ENCODE results near the gene CLDN8.

Gene CLDN8

GRCh38 chr21:30207252-30207579, 8.7 kb downstream of the CLDN8 start:
- WGBS (ENCODE audit: insufficient coverage, insufficient read length): no CpG with 5 or more reads among the region's 1 CpG
- no peaks in the 10 kb centered on the region for H3K27me3 ChIP-seq (ENCODE audit: control insufficient read depth, insufficient read depth, low read length)
- no peak overlapping the region for H3K27ac ChIP-seq (ENCODE audit: low read length)
- no peaks in the 10 kb centered on the region; the same call in 1 of the 2 replicates for H3K9me3 ChIP-seq (ENCODE audit: control insufficient read depth, insufficient read depth, low read length)
- DNase-seq (ENCODE audit: low read depth, low spot score): no peak
- H3K4me1 ChIP-seq (ENCODE audit: control insufficient read depth, insufficient read depth, low read length): no peaks in the 10 kb centered on the region
- H3K4me3 ChIP-seq (ENCODE audit: low read length): no peak overlapping the region
- H3K36me3 ChIP-seq (ENCODE audit: control insufficient read depth, insufficient read depth, low read length): no peaks in the 10 kb centered on the region

GRCh38 chr21:30206551-30207251, 9.2 kb downstream of the CLDN8 start:
- no CpG with 5 or more reads among the region's 7 CpGs for WGBS (ENCODE audit: insufficient coverage, insufficient read length)

GRCh38 chr21:30200000-30200399, 15.9 kb downstream of the CLDN8 start:
- WGBS (ENCODE audit: insufficient coverage, insufficient read length): no CpG with 5 or more reads among the region's 2 CpGs
- DNase-seq (ENCODE audit: low read depth, low spot score): no peak
- H3K4me3 ChIP-seq (ENCODE audit: low read length): no peak overlapping the region
- no peaks in the 10 kb centered on the region for H3K27me3 ChIP-seq (ENCODE audit: control insufficient read depth, insufficient read depth, low read length)
- no peak overlapping the region for H3K27ac ChIP-seq (ENCODE audit: low read length)
- no peaks in the 10 kb centered on the region for H3K9me3 ChIP-seq (ENCODE audit: control insufficient read depth, insufficient read depth, low read length)
- no peaks in the 10 kb centered on the region for H3K4me1 ChIP-seq (ENCODE audit: control insufficient read depth, insufficient read depth, low read length)
- H3K36me3 ChIP-seq (ENCODE audit: control insufficient read depth, insufficient read depth, low read length): no peaks in the 10 kb centered on the region

More at GRCh38 chr21:30206551-30207251, 9.2 kb downstream of the CLDN8 start:
- H3K36me3 ChIP-seq (ENCODE audit: control insufficient read depth, insufficient read depth, low read length): no peaks in the 10 kb centered on the region
- no peaks in the 10 kb centered on the region for H3K27me3 ChIP-seq (ENCODE audit: control insufficient read depth, insufficient read depth, low read length)
- no peak for DNase-seq (ENCODE audit: low read depth, low spot score)
- no peak overlapping the region for H3K4me3 ChIP-seq (ENCODE audit: low read length)
- no peaks in the 10 kb centered on the region for H3K4me1 ChIP-seq (ENCODE audit: control insufficient read depth, insufficient read depth, low read length)
- H3K9me3 ChIP-seq (ENCODE audit: control insufficient read depth, insufficient read depth, low read length): no peaks in the 10 kb centered on the region
- no peak overlapping the region for H3K27ac ChIP-seq (ENCODE audit: low read length)

GRCh38 chr21:30194701-30195299, 21.1 kb downstream of the CLDN8 start:
- H3K27me3 ChIP-seq (ENCODE audit: control insufficient read depth, insufficient read depth, low read length): no peaks in the 10 kb centered on the region
- H3K4me3 ChIP-seq (ENCODE audit: low read length): no peak overlapping the region
- H3K36me3 ChIP-seq (ENCODE audit: control insufficient read depth, insufficient read depth, low read length): no peaks in the 10 kb centered on the region
- no peak overlapping the region for H3K27ac ChIP-seq (ENCODE audit: low read length)
- H3K4me1 ChIP-seq (ENCODE audit: control insufficient read depth, insufficient read depth, low read length): no peaks in the 10 kb centered on the region
- WGBS (ENCODE audit: insufficient coverage, insufficient read length): no CpG with 5 or more reads among the region's 2 CpGs
- DNase-seq (ENCODE audit: low read depth, low spot score): peak; percentile 4
- H3K9me3 ChIP-seq (ENCODE audit: control insufficient read depth, insufficient read depth, low read length): peaks cover 2% of the 10 kb centered on the region; the same call in 1 of the 2 replicates

GRCh38 chr21:30193201-30193600, 22.7 kb downstream of the CLDN8 start:
- no peak overlapping the region for H3K27ac ChIP-seq (ENCODE audit: low read length)
- H3K9me3 ChIP-seq (ENCODE audit: control insufficient read depth, insufficient read depth, low read length): peaks cover 2% of the 10 kb centered on the region; the same call in 1 of the 2 replicates
- no peak overlapping the region for H3K4me3 ChIP-seq (ENCODE audit: low read length)
- no peak for DNase-seq (ENCODE audit: low read depth, low spot score)
- no peaks in the 10 kb centered on the region for H3K27me3 ChIP-seq (ENCODE audit: control insufficient read depth, insufficient read depth, low read length)
- WGBS (ENCODE audit: insufficient coverage, insufficient read length): no CpG with 5 or more reads among the region's 2 CpGs
- H3K4me1 ChIP-seq (ENCODE audit: control insufficient read depth, insufficient read depth, low read length): no peaks in the 10 kb centered on the region
- H3K36me3 ChIP-seq (ENCODE audit: control insufficient read depth, insufficient read depth, low read length): no peaks in the 10 kb centered on the region

GRCh38 chr21:30190554-30190953, 25.3 kb downstream of the CLDN8 start:
- Histone ChIP-seq H3K4me1 (ENCODE audit: control insufficient read depth, insufficient read depth, low read length) (no peaks in the 10 kb centered on the region), H3K27ac (ENCODE audit: low read length) (no peak overlapping the region), H3K27me3 (ENCODE audit: control insufficient read depth, insufficient read depth, low read length) (no peaks in the 10 kb centered on the region), H3K4me3 (ENCODE audit: low read length) (no peak overlapping the region), H3K36me3 (ENCODE audit: control insufficient read depth, insufficient read depth, low read length) (no peaks in the 10 kb centered on the region), H3K9me3 (ENCODE audit: control insufficient read depth, insufficient read depth, low read length) (peaks cover 2% of the 10 kb centered on the region; the same call in 1 of the 2 replicates)
- DNase-seq (ENCODE audit: low read depth, low spot score): no peak
- WGBS (ENCODE audit: insufficient coverage, insufficient read length): no CpG with 5 or more reads among the region's 7 CpGs

- no CpG with 5 or more reads among the region's 3 CpGs for whole genome bisulfite sequencing (ENCODE audit: insufficient coverage, insufficient read length)
- Histone ChIP-seq H3K4me3 (ENCODE audit: low read length) (no peak overlapping the region), H3K27me3 (ENCODE audit: control insufficient read depth, insufficient read depth, low read length) (no peaks in the 10 kb centered on the region), H3K4me1 (ENCODE audit: control insufficient read depth, insufficient read depth, low read length) (no peaks in the 10 kb centered on the region), H3K27ac (ENCODE audit: low read length) (no peak overlapping the region), H3K36me3 (ENCODE audit: control insufficient read depth, insufficient read depth, low read length) (no peaks in the 10 kb centered on the region), H3K9me3 (ENCODE audit: control insufficient read depth, insufficient read depth, low read length) (peaks cover 2% of the 10 kb centered on the region; the same call in 1 of the 2 replicates)
- DNase-seq (ENCODE audit: low read depth, low spot score): no peak
Measured at GRCh38 chr21:30189773-30190172, 26.1 kb downstream of the CLDN8 start.

- H3K9me3 ChIP-seq (ENCODE audit: control insufficient read depth, insufficient read depth, low read length): peaks cover 2% of the 10 kb centered on the region; the same call in 1 of the 2 replicates
- H3K27ac ChIP-seq (ENCODE audit: low read length): no peak overlapping the region
- no peaks in the 10 kb centered on the region for H3K27me3 ChIP-seq (ENCODE audit: control insufficient read depth, insufficient read depth, low read length)
- H3K36me3 ChIP-seq (ENCODE audit: control insufficient read depth, insufficient read depth, low read length): no peaks in the 10 kb centered on the region
- DNase-seq (ENCODE audit: low read depth, low spot score): no peak
- no peaks in the 10 kb centered on the region for H3K4me1 ChIP-seq (ENCODE audit: control insufficient read depth, insufficient read depth, low read length)
- H3K4me3 ChIP-seq (ENCODE audit: low read length): no peak overlapping the region
- WGBS (ENCODE audit: insufficient coverage, insufficient read length): no CpG with 5 or more reads among the region's 2 CpGs
Measured at GRCh38 chr21:30186242-30186641, 29.7 kb downstream of the CLDN8 start.

- no peaks in the 10 kb centered on the region; the same call in 1 of the 2 replicates for H3K9me3 ChIP-seq (ENCODE audit: control insufficient read depth, insufficient read depth, low read length)
- DNase-seq (ENCODE audit: low read depth, low spot score): no peak
- H3K27ac ChIP-seq (ENCODE audit: low read length): no peak overlapping the region
- H3K27me3 ChIP-seq (ENCODE audit: control insufficient read depth, insufficient read depth, low read length): no peaks in the 10 kb centered on the region
- no peak overlapping the region for H3K4me3 ChIP-seq (ENCODE audit: low read length)
- WGBS (ENCODE audit: insufficient coverage, insufficient read length): no CpG with 5 or more reads among the region's 3 CpGs
- no peaks in the 10 kb centered on the region for H3K4me1 ChIP-seq (ENCODE audit: control insufficient read depth, insufficient read depth, low read length)
- no peaks in the 10 kb centered on the region for H3K36me3 ChIP-seq (ENCODE audit: control insufficient read depth, insufficient read depth, low read length)
Measured at GRCh38 chr21:30168086-30168485, 47.8 kb downstream of the CLDN8 start.

GRCh38 chr21:30166705-30167104, 49.2 kb downstream of the CLDN8 start, which contains the start of gene CLDN17:
CLDN17 (minus strand) TSS chr21:30166805; CDS start chr21:30166617, 188 bp downstream.
- Histone ChIP-seq H3K36me3 (ENCODE audit: control insufficient read depth, insufficient read depth, low read length) (no peaks in the 10 kb centered on the region), H3K27me3 (ENCODE audit: control insufficient read depth, insufficient read depth, low read length) (no peaks in the 10 kb centered on the region), H3K9me3 (ENCODE audit: control insufficient read depth, insufficient read depth, low read length) (no peaks in the 10 kb centered on the region; the same call in 1 of the 2 replicates), H3K4me1 (ENCODE audit: control insufficient read depth, insufficient read depth, low read length) (no peaks in the 10 kb centered on the region), H3K4me3 (ENCODE audit: low read length) (no peak within 1 kb of the TSS), H3K27ac (ENCODE audit: low read length) (no peak within 1 kb of the TSS)
- no CpG with 5 or more reads among the region's 1 CpG for WGBS (ENCODE audit: insufficient coverage, insufficient read length)
- DNase-seq (ENCODE audit: low read depth, low spot score): no peak
